Neural progenitor cell (in vitro differentiated cells): ENCODE measurements around the gene P4HTM.

Experiments used
- EZH2 ChIP-seq: fragments of 200-600 bp; sonication (generic); IDR thresholded peaks from 2 replicates; pipeline ENCODE4 v1.6.1; 2017; ENCODE audit warnings: antibody characterized with exemption, mild to moderate bottlenecking, moderate library complexity
- TF ChIP-seq, protein P1 (sequence below): fragments of 200-600 bp; sonication (generic); IDR thresholded peaks from 2 replicates; pipeline ENCODE4 v1.5.1; 2017; ENCODE audit warnings: antibody characterized with exemption, mild to moderate bottlenecking

DNA sequence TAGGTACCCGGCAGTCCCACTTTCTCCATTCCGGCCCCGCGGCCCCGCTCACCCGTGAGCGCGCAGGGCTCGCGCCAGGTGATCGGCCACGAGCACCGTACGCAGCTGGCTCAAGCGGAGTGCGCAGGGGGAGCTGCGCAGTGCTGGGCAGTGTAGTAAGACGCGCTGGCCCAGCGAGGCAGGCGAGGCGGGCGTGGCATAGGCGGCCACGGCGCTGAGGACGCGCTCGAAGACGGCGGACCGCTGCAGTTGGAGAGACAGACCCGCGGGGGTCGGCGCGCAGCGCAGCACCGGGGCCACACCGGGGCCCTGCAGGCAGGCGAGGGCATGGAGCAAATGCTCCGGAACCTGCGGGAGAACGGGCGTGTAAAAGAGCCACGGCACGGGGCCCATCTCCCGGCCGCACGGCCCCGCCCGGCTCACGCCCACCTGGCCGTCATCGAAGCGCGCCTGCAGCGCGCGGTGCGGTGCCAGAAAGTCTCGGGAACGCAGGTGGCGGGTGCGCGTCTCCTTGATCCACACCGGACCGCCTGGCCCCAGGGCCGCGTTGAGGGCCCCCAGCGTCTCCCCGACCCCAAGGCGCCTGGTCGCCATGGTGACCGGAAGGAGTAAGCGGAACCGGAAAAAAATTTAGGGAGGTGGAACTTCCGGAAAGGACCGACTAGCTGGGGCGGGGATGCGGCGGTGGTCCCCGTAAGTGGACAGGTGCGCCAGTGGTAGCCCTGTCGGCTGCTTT lies 28.1 kb downstream of the P4HTM start, which contains the start of gene DALRD3:
- TF ChIP-seq, protein P1, sequence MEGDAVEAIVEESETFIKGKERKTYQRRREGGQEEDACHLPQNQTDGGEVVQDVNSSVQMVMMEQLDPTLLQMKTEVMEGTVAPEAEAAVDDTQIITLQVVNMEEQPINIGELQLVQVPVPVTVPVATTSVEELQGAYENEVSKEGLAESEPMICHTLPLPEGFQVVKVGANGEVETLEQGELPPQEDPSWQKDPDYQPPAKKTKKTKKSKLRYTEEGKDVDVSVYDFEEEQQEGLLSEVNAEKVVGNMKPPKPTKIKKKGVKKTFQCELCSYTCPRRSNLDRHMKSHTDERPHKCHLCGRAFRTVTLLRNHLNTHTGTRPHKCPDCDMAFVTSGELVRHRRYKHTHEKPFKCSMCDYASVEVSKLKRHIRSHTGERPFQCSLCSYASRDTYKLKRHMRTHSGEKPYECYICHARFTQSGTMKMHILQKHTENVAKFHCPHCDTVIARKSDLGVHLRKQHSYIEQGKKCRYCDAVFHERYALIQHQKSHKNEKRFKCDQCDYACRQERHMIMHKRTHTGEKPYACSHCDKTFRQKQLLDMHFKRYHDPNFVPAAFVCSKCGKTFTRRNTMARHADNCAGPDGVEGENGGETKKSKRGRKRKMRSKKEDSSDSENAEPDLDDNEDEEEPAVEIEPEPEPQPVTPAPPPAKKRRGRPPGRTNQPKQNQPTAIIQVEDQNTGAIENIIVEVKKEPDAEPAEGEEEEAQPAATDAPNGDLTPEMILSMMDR = no peak
- no peak for TF ChIP-seq EZH2
